Subcutaneous adipose tissue (tissue), 4 donors: ENCODE results near the gene TUBB8. TPM values are rescaled to one million over a fixed set of nuclear protein-coding genes. Genes with fewer than 3 reads are reported as not detected.

ENCODE experiments used
- CTCF ChIP-seq: fragments of 450-650 bp; IDR thresholded peaks from one replicate; pipeline ENCODE4 v1.5.1; 2016; ENCODE audit warnings: low read depth, mild to moderate bottlenecking, control low read depth, antibody characterized with exemption, moderate library complexity
- total RNA-seq, 4 donors: library from RNA; depleted of rRNA; stranded (reverse); fragments of >200 nt; gene quantifications; one replicate each; pipeline ENCODE4 v1.1.0, GENCODE V29; 2016

TUBB8 gene
- total RNA-seq, 4 donors from 2014 or later = not detected

GRCh38 chr10:80477-81105 is 31.5 kb upstream of the TUBB8 start:
- no peak for TF ChIP-seq CTCF

DNA sequence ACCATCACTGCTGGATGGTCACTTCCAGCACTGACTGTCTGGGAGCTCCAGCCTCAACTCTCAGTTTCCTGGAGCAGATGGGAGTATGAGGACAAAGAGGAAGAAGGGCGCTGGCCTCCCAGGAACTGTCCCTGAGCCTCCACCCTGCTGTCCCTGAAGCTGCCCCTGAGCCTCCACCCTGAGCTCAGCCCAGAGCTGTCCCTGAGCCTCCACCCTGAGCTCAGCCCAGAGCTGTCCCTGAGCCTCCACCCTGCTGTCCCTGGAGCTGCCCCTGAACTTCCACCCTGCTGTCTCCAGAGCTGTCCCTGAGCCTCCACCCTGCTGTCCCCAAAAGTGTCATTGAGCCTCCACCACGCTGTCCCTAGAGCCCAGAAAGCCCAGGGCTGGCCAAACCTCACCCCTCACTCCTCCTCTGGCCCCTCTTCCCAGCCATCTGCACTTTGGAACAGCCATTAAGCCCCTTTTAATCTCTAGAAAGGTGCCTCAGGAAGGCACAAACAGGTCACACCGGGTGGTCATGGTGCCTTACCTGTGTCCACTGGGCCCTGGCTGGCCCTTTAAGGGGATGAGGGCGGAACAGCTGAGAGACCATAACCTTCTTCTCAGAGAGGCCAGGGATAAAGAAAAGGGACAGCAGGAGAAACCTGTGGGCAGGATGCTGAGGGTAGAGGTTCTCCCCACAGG is 30.6 kb upstream of the TUBB8 start:
- no peak for TF ChIP-seq CTCF

DNA sequence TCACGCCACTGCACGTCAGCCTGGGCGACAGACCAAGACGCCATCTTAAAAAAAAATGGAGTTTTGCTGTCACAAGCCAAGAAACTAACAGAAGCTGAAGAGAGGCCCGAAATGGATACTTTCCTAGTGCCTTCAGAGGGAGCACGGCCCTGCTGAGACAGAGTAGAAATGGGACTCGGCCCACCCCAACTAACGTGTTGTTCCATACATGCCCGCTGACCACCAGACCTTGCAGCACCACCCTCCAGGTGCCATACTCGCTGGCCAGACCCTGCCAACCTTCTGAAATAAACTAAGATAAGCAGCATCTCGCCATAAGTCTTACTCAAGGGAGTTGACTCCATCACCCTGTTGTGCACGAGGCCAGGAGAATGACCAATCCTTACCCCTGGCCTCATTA is 29.5 kb upstream of the TUBB8 start:
- no peak for TF ChIP-seq CTCF

Other genes with a start within 250 kb of the TUBB8 start
- gene ZMYND11, start 86.2 kb upstream of the TUBB8 start, total RNA-seq = 10 to 100 TPM; 55.6 to 95.1 (median 70.8) TPM